Astrocyte (in vitro differentiated cells and primary cell): ENCODE measurements around the gene IGFALS.

ENCODE experiments used
- CTCF ChIP-seq: IDR thresholded peaks from 2 replicates; pipeline ENCODE4 v1.5.1; 2011; ENCODE audit warnings: low read depth, mild to moderate bottlenecking, inconsistent platforms, low read length, moderate library complexity; ENCODE audit not compliant: insufficient read depth
- EZH2 ChIP-seq: IDR thresholded peaks from 2 replicates; pipeline ENCODE4 v1.6.1; 2012; ENCODE audit warnings: mild to moderate bottlenecking, low read length, inconsistent platforms; ENCODE audit not compliant: insufficient read depth

GRCh38 chr16:1744338-1744840, 49.1 kb downstream of the IGFALS start:
- TF ChIP-seq CTCF: no peak
- TF ChIP-seq EZH2: no peak
